Subcutaneous adipose tissue (tissue), 4 donors: Measurements from ENCODE around the gene ITGA5. TPM values are rescaled to one million over a fixed set of nuclear protein-coding genes. Genes with fewer than 3 reads are reported as not detected.

Source experiments
- CTCF ChIP-seq: fragments of 450-650 bp; IDR thresholded peaks from one replicate; pipeline ENCODE4 v1.5.1; 2016; ENCODE audit warnings: low read depth, mild to moderate bottlenecking, control low read depth, antibody characterized with exemption, moderate library complexity
- total RNA-seq, 4 donors: library from RNA; depleted of rRNA; stranded (reverse); fragments of >200 nt; gene quantifications; one replicate each; pipeline ENCODE4 v1.1.0, GENCODE V29; 2016

The ITGA5 gene
- total RNA-seq, 4 donors from 2014 or later: 81.5 to 150 (median 109) TPM

DNA sequence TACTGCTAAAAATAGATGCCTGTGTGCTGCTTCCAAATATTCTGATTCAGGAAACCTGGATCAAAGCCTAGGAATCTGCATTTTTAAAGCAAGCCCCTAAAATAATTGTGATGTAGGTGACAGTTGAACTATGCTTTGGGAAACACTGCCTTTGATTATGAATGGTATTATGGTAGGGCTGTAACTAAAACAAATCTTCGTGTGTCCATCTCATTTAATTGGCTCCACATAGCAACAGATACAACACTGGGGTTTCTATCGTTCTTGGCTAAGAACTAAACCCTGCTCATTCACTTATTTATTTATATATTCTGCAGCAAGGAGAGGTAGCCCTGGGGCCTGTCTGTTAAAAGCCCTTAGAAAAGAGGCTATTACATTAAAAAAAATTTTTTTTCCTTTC lies 23.0 kb upstream of the ITGA5 start:
- TF ChIP-seq CTCF: no peak

- TF ChIP-seq CTCF: no peak
Observed at GRCh38 chr12:54439521-54440255, 20.6 kb upstream of the ITGA5 start.

DNA sequence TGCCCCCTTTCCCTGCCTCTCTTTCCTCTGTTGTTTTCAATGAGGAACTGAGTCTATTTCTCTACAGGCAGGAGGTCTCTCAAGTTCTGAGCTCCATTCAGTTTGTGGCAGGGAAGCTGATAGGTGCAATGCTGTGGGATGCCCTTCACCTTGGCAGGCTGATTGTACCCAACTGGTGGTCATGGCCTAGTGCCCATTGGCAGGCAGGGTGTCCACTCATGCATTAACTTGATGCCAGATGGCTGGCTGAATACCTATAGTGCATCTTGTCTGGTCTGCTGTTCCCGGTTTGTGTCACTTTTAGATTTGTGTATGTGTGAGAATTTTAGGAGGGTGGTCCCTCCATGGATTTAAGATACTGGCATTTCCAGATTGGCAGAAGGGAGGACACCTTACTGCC lies 20.0 kb upstream of the ITGA5 start:
- no peak for TF ChIP-seq CTCF

GRCh38 chr12:54438517-54438916 lies 19.5 kb upstream of the ITGA5 start:
- TF ChIP-seq CTCF: no peak

DNA sequence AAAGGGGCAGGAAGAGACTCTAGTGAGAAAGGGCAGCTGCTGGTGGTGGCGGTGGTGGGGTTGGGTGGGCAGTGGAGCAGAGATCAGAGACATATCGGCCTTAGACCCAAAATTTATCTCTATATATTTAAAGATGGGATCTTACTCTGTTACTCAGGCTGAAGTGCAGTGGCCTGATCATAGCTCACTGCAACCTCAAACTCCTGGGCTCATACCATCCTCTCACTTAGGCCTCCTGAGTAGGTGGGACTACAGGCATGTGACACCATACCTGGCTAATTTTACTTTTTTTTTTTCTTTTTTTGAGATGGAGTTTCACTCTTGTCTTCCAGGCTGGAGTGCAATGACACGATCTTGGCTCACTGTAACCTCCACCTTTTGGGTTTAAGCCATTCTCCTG lies 18.6 kb upstream of the ITGA5 start:
- no peak for TF ChIP-seq CTCF

DNA sequence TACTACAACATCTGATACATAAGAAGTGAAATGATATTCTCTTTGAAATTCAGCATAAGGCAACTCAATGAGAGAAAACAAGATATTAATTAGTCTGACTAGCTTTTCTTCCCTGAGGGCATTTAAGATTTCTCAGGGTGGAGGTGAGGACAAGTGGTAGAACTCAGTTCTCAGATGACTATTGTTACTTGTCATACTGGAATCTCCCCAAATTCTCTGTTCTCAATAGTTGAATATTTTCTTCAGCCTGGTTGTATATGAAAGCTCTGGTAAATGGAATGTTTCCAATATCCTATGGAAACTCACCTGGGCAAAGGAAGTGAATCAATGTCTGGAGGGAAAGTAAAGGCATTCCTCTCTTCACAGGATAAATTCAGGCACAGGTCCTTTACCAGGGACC lies 18.2 kb upstream of the ITGA5 start:
- no peak for TF ChIP-seq CTCF

GRCh38 chr12:54432815-54433164 lies 13.7 kb upstream of the ITGA5 start:
- TF ChIP-seq CTCF: no peak
